Astrocyte of the cerebellum (primary cell): ENCODE data around the gene CHAC1.

Experiments
- DNase-seq: peaks from one replicate; pipeline ENCODE4 v3.0.0-alpha.2; 2011; ENCODE audit warnings: low read depth
- H3K4me3 ChIP-seq: 2 replicates; pipeline ENCODE4 v1.5.1; 2011; ENCODE audit warnings: mild to moderate bottlenecking, low read depth, low read length, moderate library complexity
- CTCF ChIP-seq: IDR thresholded peaks from 2 replicates; pipeline ENCODE4 v1.5.1; 2012; ENCODE audit warnings: low read length, low read depth, moderate library complexity, mild to moderate bottlenecking; ENCODE audit errors: missing control alignments
- in situ Hi-C: cut with HindIII; loops from 2 replicates; pipeline ENCODE4 v1.10.0; 2017; ENCODE audit warnings: low sequenced_read_pairs

The CHAC1 gene

GRCh38 chr15:40985541-40986330 lies 32.5 kb downstream of the CHAC1 start:
- no peak for DNase-seq
- in situ Hi-C loops: no loop called here
- TF ChIP-seq CTCF: no peak
- H3K4me3 ChIP-seq: no peak overlapping the region

- H3K4me3 ChIP-seq: no peak overlapping the region
- TF ChIP-seq CTCF: no peak
- no peak for DNase-seq
- in situ Hi-C loops: no loop called here
These were observed 33.5 kb downstream of the CHAC1 start for GRCh38 chr15:40986820-40987219.

DNA sequence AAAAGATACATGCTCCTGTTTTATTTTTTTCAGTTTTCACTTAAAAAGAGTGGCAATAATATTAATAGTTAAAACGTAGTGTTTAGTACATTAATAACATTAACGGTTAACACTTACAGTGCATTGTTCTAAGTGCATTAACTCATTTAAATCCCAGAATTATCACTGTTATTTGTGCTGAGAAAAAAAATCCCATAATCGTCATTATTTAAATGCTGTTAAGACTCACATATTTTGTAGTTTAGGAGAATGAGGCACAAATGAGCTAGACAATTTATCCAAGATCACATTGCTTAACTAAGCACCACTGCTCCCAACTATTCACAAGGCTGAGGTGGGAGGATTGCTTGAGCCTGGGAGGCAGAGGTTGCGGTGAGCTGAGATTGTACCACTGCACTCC lies 34.9 kb downstream of the CHAC1 start:
- no peak for DNase-seq
- no peak overlapping the region for H3K4me3 ChIP-seq
- in situ Hi-C loops: no loop called here
- TF ChIP-seq CTCF: no peak

GRCh38 chr15:40990080-40990479 lies 36.8 kb downstream of the CHAC1 start:
- no peak for TF ChIP-seq CTCF
- H3K4me3 ChIP-seq: no peak overlapping the region
- in situ Hi-C loops: no loop called here
- no peak for DNase-seq

DNA sequence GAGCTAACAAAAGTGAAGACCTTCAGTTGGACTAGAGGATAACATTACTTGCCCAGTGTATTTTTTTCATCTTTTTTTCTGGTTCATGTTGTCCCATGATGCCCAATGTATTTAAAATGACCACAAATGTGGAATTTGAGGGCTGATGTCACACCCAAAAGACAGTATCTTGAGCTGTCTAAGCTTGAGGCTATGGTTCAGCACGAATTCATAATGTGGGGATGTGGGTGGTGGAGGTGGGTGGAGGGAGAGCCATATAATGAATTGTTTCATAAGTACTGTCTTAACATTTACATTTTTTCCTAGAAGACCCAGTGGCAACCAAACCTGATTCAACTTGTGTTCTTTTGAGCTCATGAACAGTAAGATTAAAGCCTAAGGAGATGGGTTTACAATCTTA lies 37.5 kb downstream of the CHAC1 start:
- TF ChIP-seq CTCF: no peak
- H3K4me3 ChIP-seq: no peak overlapping the region
- DNase-seq: no peak
- in situ Hi-C loops: no loop called here

GRCh38 chr15:40991355-40991754 lies 38.1 kb downstream of the CHAC1 start:
- no peak for TF ChIP-seq CTCF
- in situ Hi-C loops: no loop called here
- no peak for DNase-seq
- H3K4me3 ChIP-seq: no peak overlapping the region
